LNCAP (cell line): ENCODE results near the gene WASF2.
A peak's percentile ranks its signal among the peaks of the same experiment; 100 is the strongest.

Experiments
- TF ChIP-seq, protein P1 (sequence below): fragments of 450-650 bp; IDR thresholded peaks from 2 replicates; pipeline ENCODE4 v1.5.1; 2017; ENCODE audit warnings: mild to moderate bottlenecking

The WASF2 gene

DNA sequence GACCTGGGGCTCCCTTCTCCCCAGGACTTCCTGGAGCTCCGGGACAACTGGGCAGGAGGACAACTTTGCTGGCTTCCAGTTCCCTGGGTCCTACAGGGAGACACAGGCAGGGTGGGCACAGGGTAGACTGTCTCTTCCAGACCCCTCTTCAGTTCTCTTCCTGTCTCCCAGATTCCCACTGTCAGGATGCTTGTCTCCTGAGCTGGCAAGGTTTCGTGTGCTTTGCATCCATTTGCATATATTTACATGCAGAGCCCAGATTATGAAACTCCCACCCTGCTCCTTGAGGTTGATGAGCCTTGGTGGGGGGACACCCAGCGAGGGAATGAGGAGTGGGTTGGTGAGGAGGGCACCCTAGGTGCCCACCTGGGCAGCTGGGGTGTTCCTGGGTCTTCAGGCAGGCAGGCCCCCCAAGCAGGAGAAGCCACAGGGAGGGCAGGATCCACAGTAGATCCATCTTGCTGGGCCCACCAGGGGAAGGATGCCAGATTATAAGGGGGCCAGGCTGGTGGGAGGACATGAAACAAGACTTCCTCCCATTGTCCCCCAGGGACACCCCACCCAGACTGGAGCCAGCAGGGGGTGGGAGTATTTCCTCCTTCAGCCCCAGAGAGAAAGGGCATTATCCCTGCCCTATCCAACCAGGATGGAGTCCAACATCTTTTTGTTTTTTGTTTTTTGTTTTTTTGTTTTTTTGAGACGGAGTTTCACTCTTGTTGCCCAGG is 115.4 kb downstream of the WASF2 start, which contains the start of gene FCN3:
FCN3 (minus strand) TSS at position 463 of the 725 bp plus-strand sequence; CDS start at position 457, 6 bp downstream.
- TF ChIP-seq, protein P1, sequence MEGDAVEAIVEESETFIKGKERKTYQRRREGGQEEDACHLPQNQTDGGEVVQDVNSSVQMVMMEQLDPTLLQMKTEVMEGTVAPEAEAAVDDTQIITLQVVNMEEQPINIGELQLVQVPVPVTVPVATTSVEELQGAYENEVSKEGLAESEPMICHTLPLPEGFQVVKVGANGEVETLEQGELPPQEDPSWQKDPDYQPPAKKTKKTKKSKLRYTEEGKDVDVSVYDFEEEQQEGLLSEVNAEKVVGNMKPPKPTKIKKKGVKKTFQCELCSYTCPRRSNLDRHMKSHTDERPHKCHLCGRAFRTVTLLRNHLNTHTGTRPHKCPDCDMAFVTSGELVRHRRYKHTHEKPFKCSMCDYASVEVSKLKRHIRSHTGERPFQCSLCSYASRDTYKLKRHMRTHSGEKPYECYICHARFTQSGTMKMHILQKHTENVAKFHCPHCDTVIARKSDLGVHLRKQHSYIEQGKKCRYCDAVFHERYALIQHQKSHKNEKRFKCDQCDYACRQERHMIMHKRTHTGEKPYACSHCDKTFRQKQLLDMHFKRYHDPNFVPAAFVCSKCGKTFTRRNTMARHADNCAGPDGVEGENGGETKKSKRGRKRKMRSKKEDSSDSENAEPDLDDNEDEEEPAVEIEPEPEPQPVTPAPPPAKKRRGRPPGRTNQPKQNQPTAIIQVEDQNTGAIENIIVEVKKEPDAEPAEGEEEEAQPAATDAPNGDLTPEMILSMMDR: no peak

DNA sequence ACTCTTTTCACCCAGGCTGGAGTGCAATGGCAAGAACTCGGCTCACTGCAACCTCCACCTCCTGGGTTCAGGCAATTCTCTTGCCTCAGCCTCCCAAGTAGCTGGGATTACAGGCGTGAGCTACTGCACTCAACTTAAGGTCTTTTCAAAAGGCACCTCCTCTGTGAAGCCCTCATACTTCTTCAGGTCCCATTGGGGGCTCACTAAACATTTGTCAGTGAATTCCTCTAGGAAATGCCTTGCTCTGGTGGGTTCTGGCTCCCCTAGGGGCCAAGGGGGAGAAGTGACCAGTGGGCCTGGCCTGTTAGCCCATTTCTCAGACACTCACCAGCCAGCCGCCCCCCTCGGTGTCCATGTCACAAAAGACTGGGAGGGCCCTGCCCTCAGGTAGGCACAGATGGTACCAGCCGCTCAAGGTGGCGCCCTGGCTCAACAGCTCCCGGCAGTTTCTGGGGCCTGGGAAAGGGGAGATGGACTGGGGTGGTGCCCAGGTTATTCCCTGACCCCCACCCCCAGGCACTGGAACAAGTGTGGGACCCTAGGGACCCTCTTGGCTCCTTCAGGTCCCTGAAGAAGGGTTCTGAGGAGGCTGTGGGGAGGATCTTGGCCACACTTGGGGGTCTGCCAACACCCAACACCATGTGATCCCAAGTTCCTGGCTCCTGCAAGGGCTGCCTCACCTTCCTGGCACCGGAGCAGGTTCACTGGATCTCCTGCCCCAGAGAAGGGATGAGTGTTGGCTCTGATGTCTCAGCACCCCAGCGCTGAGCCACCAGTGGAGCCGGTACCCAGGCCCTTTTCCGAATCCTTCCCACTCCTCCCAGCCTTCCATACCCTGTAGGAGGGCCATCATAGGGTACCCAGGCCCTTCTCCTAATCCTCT is 116.9 kb downstream of the WASF2 start:
- TF ChIP-seq, protein P1: no peak

DNA sequence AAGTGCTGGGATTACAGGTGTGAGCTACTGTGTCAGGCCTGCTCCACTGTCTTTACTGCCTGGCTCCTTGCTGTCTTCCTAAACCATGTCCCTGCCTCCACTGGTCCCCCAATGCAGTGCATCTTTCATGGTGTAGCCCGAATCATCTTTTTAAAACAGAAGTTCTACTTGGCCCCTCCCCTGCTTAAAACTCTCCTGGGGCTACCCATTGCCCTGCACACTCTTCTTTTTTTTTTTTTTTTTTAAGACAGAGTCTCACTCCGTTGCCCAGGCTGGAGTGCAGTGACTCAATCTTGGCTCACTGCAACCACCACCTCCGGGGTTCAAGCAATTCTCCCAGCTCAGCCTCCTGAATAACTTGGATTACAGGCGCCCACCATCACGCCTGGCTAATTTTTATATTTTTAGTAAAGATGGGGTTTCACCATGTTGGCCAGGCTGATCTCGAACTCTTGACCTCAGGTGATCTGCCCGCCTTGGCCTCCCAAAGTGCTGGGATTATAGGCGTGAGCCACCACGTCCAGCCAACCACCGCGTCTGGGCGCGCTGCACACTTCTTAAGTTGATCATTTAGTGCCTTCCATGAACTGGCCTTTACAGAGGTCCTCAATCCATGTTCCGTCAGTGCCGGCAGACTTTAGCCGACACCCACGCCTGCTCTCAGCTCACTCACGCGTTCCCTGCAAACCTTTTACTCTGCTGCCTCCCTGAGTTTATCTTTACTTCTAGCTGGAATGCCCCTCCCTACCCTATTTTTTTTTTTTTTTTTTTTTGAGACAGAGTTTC is 117.8 kb downstream of the WASF2 start:
- TF ChIP-seq, protein P1: no peak

DNA sequence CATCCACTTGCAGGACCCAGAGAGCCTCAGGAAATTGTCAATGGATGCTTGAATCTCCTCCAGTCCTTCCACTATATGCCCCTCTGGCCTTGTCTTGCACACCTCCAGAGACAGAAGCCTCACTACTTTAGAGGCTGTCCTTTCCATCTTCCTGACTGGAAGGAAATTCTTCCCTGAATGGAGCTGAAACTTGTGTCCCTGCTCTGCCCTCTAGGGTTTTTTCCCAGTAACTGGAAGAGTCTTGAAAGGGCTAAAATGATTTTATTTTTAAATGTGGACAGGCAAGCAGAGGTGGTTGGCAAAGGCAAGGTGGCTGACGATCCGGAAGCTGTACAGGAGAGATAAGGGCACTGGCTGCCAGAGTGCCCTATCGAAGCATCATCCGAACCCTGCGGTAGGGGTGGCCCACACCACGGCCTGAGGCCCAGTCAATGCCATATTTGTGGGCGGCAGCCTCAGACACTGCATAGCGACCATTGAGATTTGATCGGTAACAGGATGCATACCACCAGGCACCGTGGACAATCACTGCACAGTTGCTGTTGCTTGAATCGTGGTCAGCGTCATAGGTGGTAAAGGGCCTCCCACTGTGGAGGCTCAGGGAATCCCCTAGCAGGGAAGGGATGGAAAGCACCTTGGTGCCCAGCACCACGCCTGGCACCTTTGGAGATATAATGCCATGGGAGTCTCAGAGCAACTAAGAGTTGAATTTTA is 120.9 kb downstream of the WASF2 start:
- TF ChIP-seq, protein P1: no peak

DNA sequence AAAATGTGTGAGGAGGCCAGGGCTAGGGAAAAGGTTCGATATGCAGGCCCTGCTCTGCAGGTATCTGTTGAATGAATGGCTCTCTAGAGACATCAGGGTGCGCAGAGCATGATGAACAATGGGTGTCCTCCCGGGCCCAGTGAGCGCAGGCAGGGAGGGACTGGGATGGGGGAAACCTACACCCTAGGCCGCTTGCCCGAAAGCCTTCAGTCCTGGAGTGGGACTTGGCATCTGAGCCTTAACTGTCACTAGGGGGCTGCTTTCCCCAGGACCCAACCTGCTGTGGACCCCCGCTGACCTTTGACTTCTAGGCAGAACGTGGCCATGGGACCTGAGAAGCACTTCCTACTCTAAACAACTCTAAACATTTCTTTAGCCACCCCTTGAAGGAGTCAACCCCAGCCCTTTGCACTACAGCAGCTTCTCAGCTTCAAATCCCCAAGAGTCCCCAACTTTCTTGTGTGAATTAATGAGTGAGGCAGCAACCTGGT is 122.8 kb downstream of the WASF2 start:
- TF ChIP-seq, protein P1: no peak

DNA sequence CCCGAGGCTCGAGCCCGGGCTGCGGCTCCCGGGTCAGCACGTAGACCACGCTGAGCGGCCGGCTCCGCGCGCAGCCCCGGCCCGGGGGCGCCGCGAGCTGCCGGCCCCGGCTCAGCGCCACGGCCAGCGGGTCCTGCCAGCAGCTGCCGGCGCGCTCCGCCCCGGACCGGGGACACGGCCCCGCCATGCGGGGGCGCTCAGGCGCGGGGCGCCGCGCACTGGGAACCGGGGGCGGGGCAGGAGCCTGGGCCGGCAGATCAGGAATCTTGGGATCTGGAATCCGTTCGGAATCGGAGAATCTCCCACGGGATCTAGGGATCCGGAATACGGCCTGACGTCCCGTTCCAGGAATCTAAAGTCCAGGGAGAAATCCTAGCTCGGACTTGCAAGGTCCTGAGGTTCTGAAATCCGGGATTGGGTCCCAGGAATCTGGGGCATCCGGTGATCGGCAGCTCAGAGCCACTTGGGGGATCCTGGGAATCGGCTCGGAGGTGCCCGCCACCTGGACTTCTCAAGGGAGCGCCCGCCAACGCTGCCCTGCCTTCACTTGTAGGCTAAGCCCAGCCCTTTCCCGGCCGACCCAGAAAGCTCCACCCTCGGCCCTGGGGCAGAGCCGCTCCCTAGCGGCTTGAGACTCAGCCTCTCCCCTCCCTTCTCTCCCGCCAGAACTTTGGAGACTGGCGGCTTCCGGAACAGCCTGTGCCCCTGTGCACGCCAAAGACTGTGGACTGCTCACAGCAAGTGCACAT is 123.4 kb downstream of the WASF2 start, which contains the start of gene MAP3K6:
MAP3K6 (minus strand) TSS at position 551 of the 749 bp plus-strand sequence; CDS start at position 187, 364 bp downstream.
- TF ChIP-seq, protein P1: peak; percentile 76
